Mononuclear cell (primary cell): ENCODE data around the gene ZNF277. TPM values are rescaled to one million over a fixed set of nuclear protein-coding genes. Genes with fewer than 3 reads are reported as not detected.

Source experiments
- H3K27me3 ChIP-seq: 2 replicates; pipeline ENCODE4 v1.6.0; 2011; ENCODE audit warnings: low read length, control low read depth; ENCODE audit not compliant: insufficient read depth
- H3K4me1 ChIP-seq: 2 replicates; pipeline ENCODE4 v1.5.1; 2011; ENCODE audit warnings: mild to moderate bottlenecking, low read length, control low read depth; ENCODE audit not compliant: insufficient read depth
- H3K4me3 ChIP-seq: 2 replicates; pipeline ENCODE4 v1.5.1; 2011; ENCODE audit warnings: mild to moderate bottlenecking, low read length, moderate library complexity
- H3K9me3 ChIP-seq: 2 replicates; pipeline ENCODE4 v1.5.1; 2011; ENCODE audit warnings: low read depth, mild to moderate bottlenecking, control low read depth, low read length
- total RNA-seq: library from RNA; depleted of rRNA; stranded (reverse); fragments of >200 nt; gene quantifications from one replicate; pipeline ENCODE4 v1.2.3, GENCODE V29; 2012

ZNF277 gene
- total RNA-seq, 1 donor = 62.8 TPM

DNA sequence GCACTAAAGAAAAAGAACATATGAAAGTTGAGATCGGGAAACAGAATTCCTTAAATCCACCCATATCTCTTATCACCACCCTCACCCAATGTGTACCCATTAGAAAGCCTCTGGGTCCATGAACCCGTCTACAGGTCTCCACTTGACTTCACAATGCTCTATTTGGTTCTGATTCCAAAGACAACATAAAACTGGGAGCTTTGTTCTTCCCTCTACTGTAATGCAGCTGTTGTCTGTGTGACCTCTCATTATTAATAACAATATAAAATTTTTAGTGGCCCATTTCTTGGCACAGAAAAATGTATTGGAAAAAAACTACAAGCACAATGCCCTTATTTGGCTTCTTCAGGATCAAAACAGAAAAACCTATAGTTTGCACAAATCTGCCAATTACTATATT is 30.3 kb upstream of the ZNF277 start:
- Histone ChIP-seq H3K27me3 (peaks cover 12% of the 10 kb centered on the region), H3K9me3 (no peaks in the 10 kb centered on the region), H3K4me3 (no peak overlapping the region), H3K4me1 (no peaks in the 10 kb centered on the region)

DNA sequence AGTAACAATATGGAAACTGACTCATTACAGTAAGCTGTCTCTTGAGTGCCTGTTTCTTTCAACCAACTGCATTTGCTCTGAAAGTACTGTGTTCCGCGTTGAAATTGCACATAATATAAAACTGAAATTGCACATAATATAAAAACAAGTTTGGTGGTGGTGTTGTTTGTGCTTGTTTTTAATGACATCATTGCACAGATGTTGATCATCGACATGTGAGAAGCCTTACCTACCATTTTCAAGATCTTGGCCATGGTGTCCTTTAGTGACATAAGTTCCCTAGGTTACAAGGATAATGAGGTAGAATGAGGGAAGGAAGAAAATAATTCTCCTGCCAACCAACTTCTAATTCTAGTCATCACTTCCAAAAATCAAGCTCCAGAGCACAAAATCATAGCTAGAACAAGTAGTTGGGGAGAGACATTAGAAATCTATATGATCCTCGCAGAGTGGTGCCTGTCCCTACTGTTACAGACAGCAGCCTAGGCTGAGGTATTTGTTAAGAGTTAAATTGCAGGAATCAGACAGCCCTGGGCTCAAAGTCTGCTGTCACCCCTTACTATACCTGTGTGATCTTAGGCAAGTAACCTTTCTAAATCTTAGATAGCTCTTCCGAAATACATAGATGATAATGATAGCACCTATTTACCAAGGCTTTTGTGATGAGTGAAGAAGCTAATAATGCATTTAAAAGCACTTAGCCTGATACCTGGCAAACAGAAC is 29.6 kb upstream of the ZNF277 start:
- Histone ChIP-seq H3K4me3 (no peak overlapping the region), H3K27me3 (peaks cover 10% of the 10 kb centered on the region), H3K4me1 (no peaks in the 10 kb centered on the region), H3K9me3 (no peaks in the 10 kb centered on the region)

DNA sequence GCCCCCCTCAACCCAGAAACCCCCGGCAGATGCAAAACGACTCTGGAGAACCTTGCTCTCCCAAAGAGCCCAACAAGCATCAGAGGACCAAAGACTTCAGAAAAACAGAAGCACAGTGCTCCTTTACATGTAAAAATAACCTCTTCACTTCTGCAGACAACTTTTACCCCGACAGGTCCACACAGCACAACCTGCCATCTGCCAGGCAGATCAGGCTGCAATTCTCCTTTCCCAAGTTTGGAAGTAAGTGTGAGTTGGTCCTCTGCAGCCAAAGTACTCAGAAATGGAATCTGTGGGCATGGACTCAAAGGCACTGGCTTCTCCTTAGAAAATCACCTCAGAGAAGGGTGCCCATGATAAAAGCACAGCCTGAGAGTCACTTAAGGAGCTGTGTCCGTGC is 26.3 kb upstream of the ZNF277 start:
- H3K27me3 ChIP-seq = peaks cover 8% of the 10 kb centered on the region
- no peaks in the 10 kb centered on the region for H3K4me1 ChIP-seq
- no peaks in the 10 kb centered on the region for H3K9me3 ChIP-seq
- no peak overlapping the region for H3K4me3 ChIP-seq

DNA sequence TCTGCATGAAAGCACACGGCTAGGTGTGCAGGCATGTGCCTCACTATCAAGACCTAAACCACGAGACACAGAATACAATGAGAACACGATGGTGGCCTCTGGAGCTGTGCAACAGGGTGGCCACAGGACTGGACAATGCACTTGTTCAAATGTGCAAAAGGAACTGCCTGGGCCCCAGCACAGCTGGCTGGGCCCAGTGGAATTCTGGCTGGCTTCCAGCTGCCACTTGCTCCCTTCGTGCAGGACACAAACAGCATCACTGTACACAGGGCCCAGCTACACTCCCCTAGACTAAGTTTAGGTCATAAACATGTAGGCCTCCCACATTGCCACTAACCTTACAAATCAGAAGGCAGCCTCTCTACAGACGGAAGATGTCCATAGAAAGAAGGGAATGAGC is 23.7 kb upstream of the ZNF277 start:
- H3K27me3 ChIP-seq = no peaks in the 10 kb centered on the region
- no peaks in the 10 kb centered on the region for H3K4me1 ChIP-seq
- H3K4me3 ChIP-seq = no peak overlapping the region
- H3K9me3 ChIP-seq = no peaks in the 10 kb centered on the region

DNA sequence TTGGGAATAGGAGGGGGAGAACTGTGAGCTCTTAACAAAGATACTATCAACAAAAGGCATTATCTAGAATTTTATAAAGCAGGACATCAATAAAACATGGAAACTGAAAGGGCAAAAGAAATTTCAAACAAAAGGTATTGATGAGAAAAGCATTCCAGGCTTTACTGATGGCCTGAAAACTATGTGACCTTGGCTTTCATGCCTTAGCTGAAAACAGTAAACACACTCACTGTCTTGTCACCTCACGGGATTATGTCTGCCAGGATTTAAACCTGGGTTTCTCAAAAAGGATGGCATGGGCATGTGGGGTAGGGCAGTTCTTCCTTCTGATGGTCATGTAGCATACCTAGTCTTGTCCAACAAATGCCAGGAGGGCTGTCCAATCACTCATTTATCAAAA is 23.2 kb upstream of the ZNF277 start:
- Histone ChIP-seq H3K4me1 (no peaks in the 10 kb centered on the region), H3K27me3 (no peaks in the 10 kb centered on the region), H3K4me3 (no peak overlapping the region), H3K9me3 (no peaks in the 10 kb centered on the region)

DNA sequence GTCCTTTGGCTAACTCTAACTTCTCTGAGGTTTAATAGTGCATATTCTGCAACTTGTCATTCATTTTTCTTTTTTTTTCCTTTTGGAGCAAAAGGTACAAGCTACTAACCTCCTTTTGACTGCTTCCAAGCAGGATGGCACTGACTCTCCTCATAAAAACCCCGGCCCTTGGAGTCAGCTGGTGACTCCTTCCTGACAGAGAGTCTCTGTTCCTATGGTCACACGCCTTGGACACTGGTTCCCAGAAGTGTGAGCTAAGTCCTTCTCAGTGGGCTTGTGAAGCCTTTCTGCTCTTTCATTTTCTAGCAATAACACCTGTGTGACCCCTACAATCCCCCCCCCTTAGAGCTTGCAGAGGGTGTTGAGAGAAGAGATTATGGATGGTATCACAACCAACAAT is 22.0 kb upstream of the ZNF277 start:
- Histone ChIP-seq H3K4me3 (no peak overlapping the region), H3K27me3 (no peaks in the 10 kb centered on the region), H3K9me3 (no peaks in the 10 kb centered on the region), H3K4me1 (no peaks in the 10 kb centered on the region)

DNA sequence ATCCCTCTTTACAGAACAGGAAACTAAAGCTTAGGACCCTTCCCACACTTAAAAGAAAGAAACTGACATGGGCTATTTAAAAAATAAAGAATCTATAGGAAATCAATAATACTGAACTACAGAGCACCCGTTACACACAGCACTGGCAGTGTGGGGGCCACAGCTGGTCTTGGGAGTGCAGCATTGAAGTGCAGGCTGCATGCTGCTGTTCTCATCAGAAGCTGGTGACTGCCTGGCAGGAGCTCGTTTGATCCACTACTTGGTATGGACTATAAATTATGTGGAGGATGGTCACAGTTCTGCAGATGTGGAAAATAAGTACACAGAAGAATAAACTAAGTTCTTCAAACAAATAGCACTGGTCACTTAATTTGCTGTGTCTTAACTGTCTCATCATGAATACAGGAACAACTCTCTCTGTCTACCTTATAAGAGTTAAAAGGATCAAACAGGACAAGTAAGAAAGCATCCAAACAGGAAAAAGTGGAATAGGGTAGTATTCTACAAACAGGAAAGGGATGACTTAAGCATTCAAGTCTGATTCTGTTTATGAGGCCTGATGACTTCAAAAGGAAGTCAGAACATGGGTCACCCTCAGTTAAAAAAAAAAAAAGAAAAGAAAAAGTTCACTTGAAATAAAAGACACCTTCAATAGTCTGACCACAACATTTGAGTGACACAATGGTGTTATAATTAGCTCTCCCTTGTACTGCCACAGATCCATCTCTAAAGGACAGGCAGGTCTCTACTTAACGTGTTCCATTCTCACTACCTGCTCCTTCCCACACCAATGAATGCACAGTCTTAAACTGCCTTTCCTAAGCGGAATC is 21.3 kb upstream of the ZNF277 start:
- no peaks in the 10 kb centered on the region for H3K27me3 ChIP-seq
- no peaks in the 10 kb centered on the region for H3K9me3 ChIP-seq
- H3K4me3 ChIP-seq = no peak overlapping the region
- H3K4me1 ChIP-seq = no peaks in the 10 kb centered on the region

DNA sequence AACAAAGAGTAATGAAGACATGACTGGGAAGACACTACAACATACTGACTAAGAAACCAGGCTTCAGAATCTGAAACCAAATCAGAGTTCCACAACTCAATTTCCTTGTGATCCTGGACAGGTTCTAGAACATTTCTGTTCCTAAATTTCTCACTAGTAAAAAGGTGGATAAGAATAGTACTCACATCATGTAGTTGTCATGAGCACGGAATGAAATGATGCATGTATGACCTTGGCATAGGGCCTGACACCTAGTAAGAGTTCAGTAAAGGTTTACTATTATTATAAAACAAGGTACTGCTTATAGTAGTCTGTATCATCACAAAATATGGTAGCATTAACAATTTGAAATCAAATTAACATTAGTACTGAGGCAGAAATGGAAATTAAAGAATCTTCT is 20.2 kb upstream of the ZNF277 start:
- H3K27me3 ChIP-seq = no peaks in the 10 kb centered on the region
- H3K4me3 ChIP-seq = no peak overlapping the region
- H3K9me3 ChIP-seq = no peaks in the 10 kb centered on the region
- H3K4me1 ChIP-seq = no peaks in the 10 kb centered on the region

DNA sequence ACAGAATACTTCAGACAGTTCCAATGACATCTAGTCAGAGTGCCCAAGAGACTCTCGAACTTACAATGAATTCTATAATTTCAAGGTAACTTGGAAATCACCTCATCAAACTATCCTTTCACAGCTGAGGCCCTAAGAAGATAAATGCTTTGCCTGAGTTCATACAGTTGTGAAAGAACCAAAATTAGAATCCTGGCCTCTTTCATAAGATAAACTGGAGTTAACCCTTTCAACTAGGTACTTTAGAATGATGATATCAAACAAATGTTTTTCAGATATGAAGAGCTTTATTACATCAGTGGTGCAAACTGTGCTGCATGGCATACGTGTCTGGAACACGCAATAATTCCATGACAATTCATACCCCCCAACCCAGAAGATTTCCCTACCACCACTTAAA is 18.2 kb upstream of the ZNF277 start:
- H3K4me1 ChIP-seq = no peaks in the 10 kb centered on the region
- no peak overlapping the region for H3K4me3 ChIP-seq
- H3K9me3 ChIP-seq = no peaks in the 10 kb centered on the region
- H3K27me3 ChIP-seq = peaks cover 2% of the 10 kb centered on the region

DNA sequence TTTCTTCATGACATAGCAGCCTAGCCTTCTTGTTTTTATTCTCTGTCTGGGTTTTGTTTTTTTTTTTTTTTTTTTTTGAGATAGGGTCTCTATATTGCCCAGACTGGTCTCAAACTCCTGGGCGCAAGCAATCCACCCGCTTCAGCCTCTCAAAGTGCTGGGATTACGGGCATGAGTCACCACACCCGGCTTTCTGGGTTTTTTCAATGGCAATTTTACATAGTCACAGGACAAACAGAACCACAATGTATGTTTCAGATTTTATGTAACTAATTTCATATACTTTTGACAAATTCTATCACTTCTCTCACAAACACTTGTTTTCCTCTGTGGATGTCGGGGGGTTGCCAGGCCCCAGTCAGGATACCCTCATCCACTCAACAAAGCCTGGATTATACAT is 16.8 kb upstream of the ZNF277 start:
- no peaks in the 10 kb centered on the region for H3K4me1 ChIP-seq
- H3K4me3 ChIP-seq = no peak overlapping the region
- H3K27me3 ChIP-seq = peaks cover 9% of the 10 kb centered on the region
- H3K9me3 ChIP-seq = no peaks in the 10 kb centered on the region

DNA sequence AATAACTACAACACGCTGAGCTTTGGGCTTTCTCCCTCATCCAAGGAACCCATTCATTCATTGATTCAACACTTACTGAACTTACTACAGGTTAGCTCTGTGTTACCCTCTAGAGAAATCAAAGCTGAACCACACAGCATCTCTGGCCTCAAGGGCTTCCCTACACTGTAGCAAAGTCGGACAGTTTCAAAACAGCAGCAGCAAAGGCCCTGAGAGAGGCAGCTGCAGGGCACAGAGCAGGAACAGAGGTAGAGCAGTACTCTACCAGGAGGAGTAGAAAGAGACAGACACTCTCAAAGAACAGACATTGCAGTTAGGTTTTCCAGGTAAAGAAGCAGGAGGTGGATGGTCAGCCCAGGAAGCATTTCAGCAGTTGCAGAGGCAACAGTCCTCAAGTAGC is 16.4 kb upstream of the ZNF277 start:
- Histone ChIP-seq H3K4me3 (no peak overlapping the region), H3K9me3 (no peaks in the 10 kb centered on the region), H3K4me1 (no peaks in the 10 kb centered on the region), H3K27me3 (peaks cover 9% of the 10 kb centered on the region)

DNA sequence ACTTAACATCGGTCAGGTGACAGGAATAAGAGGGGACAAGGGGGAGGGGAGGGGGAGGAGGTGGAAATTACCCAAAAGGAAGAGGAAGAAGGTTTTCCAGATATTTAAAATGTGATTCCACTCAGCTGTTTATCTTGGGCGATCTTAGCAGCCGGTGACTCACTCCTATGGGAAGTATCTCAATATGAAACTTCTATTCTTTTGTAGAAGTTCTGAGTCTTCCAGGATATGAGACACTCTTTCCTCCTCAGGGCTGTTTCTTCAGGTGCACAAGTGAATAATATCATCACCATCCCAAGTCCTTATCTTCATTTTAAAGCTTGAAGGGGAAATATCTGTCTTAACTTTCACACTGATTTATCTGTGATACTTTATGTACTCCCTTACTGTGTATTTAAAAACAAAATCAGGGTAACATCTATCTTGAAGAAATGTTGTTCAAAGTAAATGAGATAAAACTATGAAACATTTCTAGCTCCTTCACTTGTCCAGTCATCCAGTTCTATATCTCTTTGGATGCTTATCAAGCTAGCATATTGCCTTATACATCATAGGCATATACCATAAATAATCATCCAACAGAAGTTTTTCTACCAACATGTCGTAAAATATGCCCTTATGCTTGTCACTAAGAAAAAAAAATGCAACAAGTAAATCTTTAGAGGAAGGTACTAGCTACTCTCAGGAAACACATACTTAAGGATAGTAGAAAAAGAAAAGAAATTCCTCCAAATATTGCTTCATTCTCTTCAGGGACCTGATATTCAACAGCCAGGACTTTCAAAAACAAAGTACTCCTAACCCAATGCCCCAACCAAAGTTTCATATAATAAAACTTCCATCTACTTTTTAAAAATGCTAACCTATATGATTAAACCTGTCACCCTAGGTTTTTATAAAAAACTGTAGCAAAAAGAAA is 14.0 kb upstream of the ZNF277 start:
- no peak overlapping the region for H3K4me3 ChIP-seq
- no peaks in the 10 kb centered on the region for H3K9me3 ChIP-seq
- H3K27me3 ChIP-seq = peaks cover 13% of the 10 kb centered on the region
- no peaks in the 10 kb centered on the region for H3K4me1 ChIP-seq

DNA sequence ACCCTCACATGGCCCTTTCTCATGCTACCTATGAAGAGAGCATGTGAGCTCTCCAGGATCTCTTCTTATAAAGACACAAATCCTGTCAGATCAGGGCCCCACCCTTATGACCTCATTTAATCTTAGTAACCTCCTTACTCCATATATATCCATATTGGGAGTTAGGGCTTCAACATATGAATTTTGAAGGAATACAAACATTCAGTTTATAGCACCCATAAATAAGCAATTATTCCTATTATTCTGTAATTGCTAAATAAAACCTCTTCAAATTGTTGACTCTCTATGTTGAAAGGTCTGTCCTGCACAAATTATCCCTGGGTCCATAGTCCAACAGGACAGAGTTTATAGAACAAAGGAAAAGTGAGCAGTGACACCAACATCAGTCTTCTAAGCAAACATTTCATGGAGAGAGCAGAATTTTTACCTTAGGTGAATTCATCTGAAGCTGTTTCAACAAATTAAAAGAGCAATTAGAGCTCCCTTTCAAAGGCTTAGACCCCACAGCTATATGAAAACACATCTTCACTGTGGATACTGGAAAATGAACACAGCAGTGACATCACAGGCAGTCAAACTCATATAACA is 12.5 kb upstream of the ZNF277 start:
- Histone ChIP-seq H3K4me1 (no peaks in the 10 kb centered on the region), H3K4me3 (no peak overlapping the region), H3K9me3 (no peaks in the 10 kb centered on the region), H3K27me3 (peaks cover 13% of the 10 kb centered on the region)

DNA sequence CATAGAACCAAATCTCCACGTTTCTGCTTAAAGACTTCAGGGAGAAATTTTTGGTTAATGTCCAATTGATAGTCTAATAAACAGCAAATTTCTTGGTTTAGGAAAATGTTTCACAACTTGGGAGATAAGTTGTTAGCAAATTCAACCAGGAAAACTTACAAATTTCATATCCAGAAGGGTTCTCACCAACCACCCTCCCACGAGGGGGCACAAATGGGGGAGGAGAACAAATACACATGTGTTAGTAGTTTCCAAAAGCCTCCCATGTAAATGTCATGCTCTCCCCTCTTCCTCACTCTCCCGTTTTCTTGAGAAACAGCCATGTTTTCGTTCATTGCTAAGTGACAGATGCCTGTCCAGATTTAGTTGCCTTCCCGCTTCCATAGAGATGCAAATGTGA is 10.8 kb upstream of the ZNF277 start:
- H3K9me3 ChIP-seq = no peaks in the 10 kb centered on the region
- H3K4me3 ChIP-seq = no peak overlapping the region
- peaks cover 17% of the 10 kb centered on the region for H3K27me3 ChIP-seq
- no peaks in the 10 kb centered on the region for H3K4me1 ChIP-seq

DNA sequence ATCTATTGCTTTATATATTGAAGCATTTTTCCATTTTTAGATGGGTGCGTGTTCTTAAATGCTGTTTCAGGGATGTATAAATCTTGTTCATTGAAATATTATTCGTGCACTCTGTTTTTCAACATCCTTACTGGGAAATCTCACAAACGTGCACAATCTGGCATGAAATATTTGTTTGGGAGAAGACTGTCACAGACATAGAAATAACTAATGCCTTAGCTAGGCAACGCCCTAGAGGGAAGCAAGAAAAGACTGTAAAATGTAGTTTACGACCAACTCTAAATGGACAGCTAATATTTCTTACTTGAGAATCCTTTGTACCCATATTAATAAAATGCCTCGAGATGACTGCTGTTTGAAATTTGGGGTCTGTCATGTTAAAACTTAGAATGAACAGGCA is 9.2 kb upstream of the ZNF277 start:
- Histone ChIP-seq H3K4me1 (no peaks in the 10 kb centered on the region), H3K27me3 (peaks cover 31% of the 10 kb centered on the region), H3K9me3 (no peaks in the 10 kb centered on the region), H3K4me3 (no peak overlapping the region)
